Activated CD8-positive, alpha-beta memory T cell treated with anti-CD3 and anti-CD28 coated beads, Interleukin-2, amount 10 ng/mL, durations not matched to agents 7 days and 5 days (primary cell): ENCODE results near the gene GSTM5. TPM values are rescaled to one million over a fixed set of nuclear protein-coding genes. Genes with fewer than 3 reads are reported as not detected.
"Not testable (repeated sequence)": the region's sequence is repeated elsewhere in the genome, so short reads cannot be mapped to it uniquely, and the experiment has no call there.

Experiments
- ATAC-seq: fragments of 150-1000 bp; cut with Tn5 transposase; one replicate; pipeline ENCODE4 v1.10.0; 2021; ENCODE audit warnings: moderate library complexity
- CTCF ChIA-PET: fragments of 350-600 bp; sonication (Branson Sonifier 250); formaldehyde crosslinking; loops from one replicate; lab custom pipeline; 2021; ENCODE audit warnings: antibody characterized with exemption; lab: Charles Lee
- DNase-seq: peaks from one replicate; pipeline ENCODE4 v3.0.0-alpha.2; 2020
- H3K27ac Mint-ChIP-seq: one replicate; pipeline ENCODE4 v1.8.0; 2021; ENCODE audit warnings: mild to moderate bottlenecking, mixed read lengths
- H3K27me3 Mint-ChIP-seq: one replicate; pipeline ENCODE4 v1.8.0; 2021; ENCODE audit warnings: mixed read lengths
- H3K36me3 Mint-ChIP-seq: one replicate; pipeline ENCODE4 v1.8.0; 2021; ENCODE audit warnings: mild to moderate bottlenecking, mixed read lengths
- H3K4me1 Mint-ChIP-seq: one replicate; pipeline ENCODE4 v1.8.0; 2021; ENCODE audit warnings: mixed read lengths
- H3K4me3 Mint-ChIP-seq: one replicate; pipeline ENCODE4 v1.8.0; 2021; ENCODE audit warnings: mild to moderate bottlenecking, moderate library complexity, mixed read lengths
- H3K9me3 Mint-ChIP-seq: one replicate; pipeline ENCODE4 v1.8.0; 2022; ENCODE audit warnings: low read depth, mixed read lengths
- total RNA-seq, 2 experiments: library from RNA; stranded (reverse); gene quantifications; one replicate each; pipeline ENCODE4 v1.2.3, GENCODE V29; 2021

Gene GSTM5
- total RNA-seq, 2 experiments from 2014 or later: not detected

GRCh38 chr1:109725510-109725909, 13.5 kb downstream of the GSTM5 start:
- no peaks in the 10 kb centered on the region for H3K9me3 Mint-ChIP-seq
- peaks cover 30% of the 10 kb centered on the region for H3K27me3 Mint-ChIP-seq
- H3K4me3 Mint-ChIP-seq: no peak overlapping the region
- no peaks in the 10 kb centered on the region for H3K36me3 Mint-ChIP-seq
- ATAC-seq (no peak), DNase-seq (no peak)
- no peaks in the 10 kb centered on the region for H3K4me1 Mint-ChIP-seq
- CTCF ChIA-PET: no interaction called here
- no peak overlapping the region for H3K27ac Mint-ChIP-seq

GRCh38 chr1:109726007-109726406, 14.0 kb downstream of the GSTM5 start:
- no peak overlapping the region for H3K27ac Mint-ChIP-seq
- CTCF ChIA-PET: no interaction called here
- ATAC-seq: no peak
- H3K4me3 Mint-ChIP-seq: no peak overlapping the region
- no peaks in the 10 kb centered on the region for H3K9me3 Mint-ChIP-seq
- no peaks in the 10 kb centered on the region for H3K36me3 Mint-ChIP-seq
- no peaks in the 10 kb centered on the region for H3K4me1 Mint-ChIP-seq
- DNase-seq: no peak
- peaks cover 30% of the 10 kb centered on the region for H3K27me3 Mint-ChIP-seq

- H3K27me3 Mint-ChIP-seq: peaks cover 29% of the 10 kb centered on the region
Observed at GRCh38 chr1:109726728-109727373, 14.8 kb downstream of the GSTM5 start.

GRCh38 chr1:109728870-109729269, 16.8 kb downstream of the GSTM5 start:
- no peaks in the 10 kb centered on the region for H3K4me1 Mint-ChIP-seq
- H3K4me3 Mint-ChIP-seq: no peak overlapping the region

More at GRCh38 chr1:109726728-109727373, 14.8 kb downstream of the GSTM5 start:
- no peaks in the 10 kb centered on the region for H3K36me3 Mint-ChIP-seq
- ATAC-seq (no peak), DNase-seq (no peak)
- no peak overlapping the region for H3K4me3 Mint-ChIP-seq
- no peaks in the 10 kb centered on the region for H3K9me3 Mint-ChIP-seq
- no peaks in the 10 kb centered on the region for H3K4me1 Mint-ChIP-seq
- H3K27ac Mint-ChIP-seq: no peak overlapping the region
- CTCF ChIA-PET: no interaction called here

GRCh38 chr1:109730666-109731065, 18.6 kb downstream of the GSTM5 start:
- CTCF ChIA-PET: no interaction called here
- no peak overlapping the region for H3K27ac Mint-ChIP-seq
- no peak for ATAC-seq
- no peaks in the 10 kb centered on the region for H3K36me3 Mint-ChIP-seq
- peaks cover 32% of the 10 kb centered on the region for H3K27me3 Mint-ChIP-seq
- no peak for DNase-seq
- H3K4me1 Mint-ChIP-seq: no peaks in the 10 kb centered on the region
- no peak overlapping the region for H3K4me3 Mint-ChIP-seq
- H3K9me3 Mint-ChIP-seq: no peaks in the 10 kb centered on the region

More at GRCh38 chr1:109728870-109729269, 16.8 kb downstream of the GSTM5 start:
- no peak overlapping the region for H3K27ac Mint-ChIP-seq
- H3K36me3 Mint-ChIP-seq: no peaks in the 10 kb centered on the region
- peaks cover 36% of the 10 kb centered on the region for H3K27me3 Mint-ChIP-seq
- CTCF ChIA-PET: no interaction called here
- H3K9me3 Mint-ChIP-seq: no peaks in the 10 kb centered on the region
- ATAC-seq (no peak), DNase-seq (no peak)

GRCh38 chr1:109732390-109732881, 20.4 kb downstream of the GSTM5 start:
- Mint-ChIP-seq H3K4me1 (no peaks in the 10 kb centered on the region), H3K9me3 (no peaks in the 10 kb centered on the region), H3K27me3 (peaks cover 27% of the 10 kb centered on the region), H3K4me3 (no peak overlapping the region), H3K36me3 (no peaks in the 10 kb centered on the region), H3K27ac (no peak overlapping the region)
- CTCF ChIA-PET: no interaction called here
- no peak for DNase-seq
- ATAC-seq: no peak

GRCh38 chr1:109733236-109733870, 21.3 kb downstream of the GSTM5 start:
- CTCF ChIA-PET: interaction anchor here (0.7 kb wide), 1 partner anchor 93 kb away, joined by 3 read pairs; no protein-coding TSS in a partner anchor

GRCh38 chr1:109739738-109740614, 27.9 kb downstream of the GSTM5 start:
- no peaks in the 10 kb centered on the region for H3K9me3 Mint-ChIP-seq
- H3K27me3 Mint-ChIP-seq: peaks cover 46% of the 10 kb centered on the region
- H3K36me3 Mint-ChIP-seq: no peaks in the 10 kb centered on the region
- CTCF ChIA-PET: interaction anchor here (0.7 kb wide), 1 partner anchor 99 kb away, joined by 3 read pairs; no protein-coding TSS in a partner anchor
- ATAC-seq (peak; percentile 99), DNase-seq (peak; percentile 81)
- H3K27ac Mint-ChIP-seq: peak overlapping the region; percentile 45
- peak overlapping the region; percentile 70 for H3K4me3 Mint-ChIP-seq
- peaks cover 12% of the 10 kb centered on the region for H3K4me1 Mint-ChIP-seq

More at GRCh38 chr1:109733236-109733870, 21.3 kb downstream of the GSTM5 start:
- Mint-ChIP-seq H3K4me3 (no peak overlapping the region), H3K27me3 (peaks cover 34% of the 10 kb centered on the region), H3K4me1 (no peaks in the 10 kb centered on the region), H3K36me3 (no peaks in the 10 kb centered on the region), H3K9me3 (no peaks in the 10 kb centered on the region), H3K27ac (no peak overlapping the region)
- ATAC-seq (no peak), DNase-seq (no peak)

- no peak for ATAC-seq
Observed at GRCh38 chr1:109740615-109741373, 28.7 kb downstream of the GSTM5 start, which contains the start of gene GSTM3. TSS of gene GSTM3 (minus strand) at chr1:109741038. CDS start at chr1:109740287, 751 bp downstream.

GRCh38 chr1:109748311-109748710, 36.3 kb downstream of the GSTM5 start:
- H3K9me3 Mint-ChIP-seq, H3K4me1 Mint-ChIP-seq, ATAC-seq, H3K27ac Mint-ChIP-seq, H3K36me3 Mint-ChIP-seq, DNase-seq, H3K4me3 Mint-ChIP-seq: not testable (repeated sequence)
- peaks cover 32% of the 10 kb centered on the region for H3K27me3 Mint-ChIP-seq
- CTCF ChIA-PET: interaction anchor here (1.4 to 2.0 kb wide), 2 partner anchors 26 to 28 kb away, joined by 3 to 9 read pairs; no protein-coding TSS in a partner anchor

More at GRCh38 chr1:109740615-109741373, 28.7 kb downstream of the GSTM5 start, which contains the start of gene GSTM3:
- no peak for DNase-seq
- Mint-ChIP-seq H3K4me3 (peak within 1 kb of the TSS; percentile 70), H3K4me1 (peaks cover 12% of the 10 kb centered on the region), H3K9me3 (no peaks in the 10 kb centered on the region), H3K36me3 (no peaks in the 10 kb centered on the region), H3K27ac (no peak within 1 kb of the TSS), H3K27me3 (peaks cover 52% of the 10 kb centered on the region)
- CTCF ChIA-PET: no interaction called here

- H3K27ac Mint-ChIP-seq: no peak overlapping the region
- CTCF ChIA-PET: interaction anchor here (1.0 to 2.0 kb wide), 2 partner anchors 27 to 33 kb away, joined by 3 to 9 read pairs; no protein-coding TSS in a partner anchor
- peaks cover 31% of the 10 kb centered on the region for H3K27me3 Mint-ChIP-seq
- ATAC-seq: no peak
- no peak for DNase-seq
- H3K4me3 Mint-ChIP-seq: no peak overlapping the region
- H3K9me3 Mint-ChIP-seq: no peaks in the 10 kb centered on the region
- no peaks in the 10 kb centered on the region for H3K36me3 Mint-ChIP-seq
- no peaks in the 10 kb centered on the region for H3K4me1 Mint-ChIP-seq
Observed at GRCh38 chr1:109749221-109749620, 37.2 kb downstream of the GSTM5 start.

GRCh38 chr1:109750241-109750882, 38.3 kb downstream of the GSTM5 start:
- Mint-ChIP-seq H3K9me3 (no peaks in the 10 kb centered on the region), H3K27me3 (peaks cover 25% of the 10 kb centered on the region), H3K4me3 (no peak overlapping the region), H3K4me1 (no peaks in the 10 kb centered on the region), H3K36me3 (no peaks in the 10 kb centered on the region), H3K27ac (no peak overlapping the region)
- ATAC-seq (no peak), DNase-seq (no peak)
- CTCF ChIA-PET: interaction anchor here (1.0 to 2.1 kb wide), 5 partner anchors 26 to 234 kb away, joined by 3 to 9 read pairs (median 5); partner anchors contain the start of gene AHCYL1
